Measurements from ENCODE around the gene HELZ.

GRCh38 chr17:67232441-67232840 is 12.6 kb downstream of the HELZ start:
- no peak for TF ChIP-seq CTCF (conservative IDR thresholded peaks at IDR 0.05; ENCODE audit: low read depth, low read length)
- TF ChIP-seq EZH2 (IDR thresholded peaks at IDR 0.05; ENCODE audit: low read length, unreplicated experiment) = no peak

Data from PC-3 (cell line).